HG02610 (cell line): ENCODE data around the gene DRC1.

Experiments used
- ATAC-seq: cut with Tn5 transposase; IDR thresholded peaks from one replicate; pipeline ENCODE4 v1.9.1; 2021; ENCODE audit warnings: mild to moderate bottlenecking, moderate library complexity; ENCODE audit not compliant: unreplicated experiment

The DRC1 gene

GRCh38 chr2:26442707-26443106 is 41.0 kb downstream of the DRC1 start:
- no peak for ATAC-seq

GRCh38 chr2:26444236-26444635 is 42.5 kb downstream of the DRC1 start:
- no peak for ATAC-seq

GRCh38 chr2:26448651-26449050 is 46.9 kb downstream of the DRC1 start:
- no peak for ATAC-seq

- no peak for ATAC-seq
Observed at GRCh38 chr2:26449278-26450030, 47.7 kb downstream of the DRC1 start.

- ATAC-seq: no peak
Observed at GRCh38 chr2:26450031-26450635, 48.4 kb downstream of the DRC1 start.

GRCh38 chr2:26451700-26452099 is 50.0 kb downstream of the DRC1 start:
- no peak for ATAC-seq

- no peak for ATAC-seq
Observed at GRCh38 chr2:26453421-26454329, 52.0 kb downstream of the DRC1 start.

- no peak for ATAC-seq
Observed at GRCh38 chr2:26454561-26455001, 52.9 kb downstream of the DRC1 start.

GRCh38 chr2:26455037-26455669 is 53.4 kb downstream of the DRC1 start:
- no peak for ATAC-seq

GRCh38 chr2:26455670-26456439 is 54.1 kb downstream of the DRC1 start:
- ATAC-seq: no peak

- no peak for ATAC-seq
Observed at GRCh38 chr2:26456440-26457250, 54.9 kb downstream of the DRC1 start.

- ATAC-seq: no peak
Observed at GRCh38 chr2:26457251-26457666, 55.5 kb downstream of the DRC1 start.

GRCh38 chr2:26457695-26458364 is 56.1 kb downstream of the DRC1 start:
- ATAC-seq: no peak

- no peak for ATAC-seq
Observed at GRCh38 chr2:26458365-26459042, 56.8 kb downstream of the DRC1 start.

- ATAC-seq: no peak
Observed at GRCh38 chr2:26459991-26460612, 58.4 kb downstream of the DRC1 start.

GRCh38 chr2:26460613-26461031 is 58.9 kb downstream of the DRC1 start:
- no peak for ATAC-seq

GRCh38 chr2:26461601-26462023 is 59.9 kb downstream of the DRC1 start:
- ATAC-seq: no peak

GRCh38 chr2:26462100-26462499 is 60.4 kb downstream of the DRC1 start:
- ATAC-seq: no peak
